Activated B cell treated with CpG ODN at 0.5 μM for 24 hours (primary cell): ENCODE measurements around the gene IFNG. TPM values are rescaled to one million over a fixed set of nuclear protein-coding genes. Genes with fewer than 3 reads are reported as not detected.

Experiments used
- ATAC-seq: fragments of 200-7000 bp; cut with Tn5 transposase; one replicate; pipeline ENCODE4 v1.10.0; 2021; ENCODE audit warnings: low read depth, mild to moderate bottlenecking, moderate library complexity
- CTCF ChIA-PET: fragments of 350-600 bp; sonication (Branson Sonifier 250); formaldehyde crosslinking; loops from one replicate; lab custom pipeline; 2021; ENCODE audit warnings: antibody characterized with exemption; lab: Charles Lee
- POLR2A ChIA-PET: fragments of 350-600 bp; sonication (Branson Sonifier 250); formaldehyde crosslinking; loops from one replicate; lab custom pipeline; 2021; ENCODE audit warnings: antibody characterized with exemption; lab: Charles Lee
- DNase-seq: peaks from one replicate; pipeline ENCODE4 v3.0.0; 2022
- H3K27ac Mint-ChIP-seq: one replicate; pipeline ENCODE4 v1.8.0; 2020; ENCODE audit warnings: mixed read lengths
- H3K27me3 Mint-ChIP-seq: one replicate; pipeline ENCODE4 v1.8.0; 2021; ENCODE audit warnings: mixed read lengths
- H3K36me3 Mint-ChIP-seq: one replicate; pipeline ENCODE4 v1.8.0; 2021; ENCODE audit warnings: low read depth, mixed read lengths
- H3K4me1 Mint-ChIP-seq: one replicate; pipeline ENCODE4 v1.8.0; 2021; ENCODE audit warnings: mixed read lengths
- H3K4me3 Mint-ChIP-seq: one replicate; pipeline ENCODE4 v1.8.0; 2020; ENCODE audit warnings: mild to moderate bottlenecking, mixed read lengths
- H3K9me3 Mint-ChIP-seq: one replicate; pipeline ENCODE4 v1.8.0; 2020; ENCODE audit warnings: mixed read lengths
- intact Hi-C: fragments of 100-400 bp; cut with micrococcal nuclease; formaldehyde crosslinking; loops from one replicate; pipeline ENCODE4 v1.15.1; 2024
- total RNA-seq: library from RNA; stranded (reverse); gene quantifications from 2 replicates; pipeline ENCODE4 v1.2.3, GENCODE V29; 2022
- TF ChIP-seq, protein P1 (sequence below): fragments of 200-600 bp; IDR thresholded peaks from one replicate; pipeline ENCODE4 v1.8.0; 2022; ENCODE audit warnings: antibody characterized with exemption, mild to moderate bottlenecking

The IFNG gene
- total RNA-seq, 1 donor from 2014 or later: not detected

DNA sequence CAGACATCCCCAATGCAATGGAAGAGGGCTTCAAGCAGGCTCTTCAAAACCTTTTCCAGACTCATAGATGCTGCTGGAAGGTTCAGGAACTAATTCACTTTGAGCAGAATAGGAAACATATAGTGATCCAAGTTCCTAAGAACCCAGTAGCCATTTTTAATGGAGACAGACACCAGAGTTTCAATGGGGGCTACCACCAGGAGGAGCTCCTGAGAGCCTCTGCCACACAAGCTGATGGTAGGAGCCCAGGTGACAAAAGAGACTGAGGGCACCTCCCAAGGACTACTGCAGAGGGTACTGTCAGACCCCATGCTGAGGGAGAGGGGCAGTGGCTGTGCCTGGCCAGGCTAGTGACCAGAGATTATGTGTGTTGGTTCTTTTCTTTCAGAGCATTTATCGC lies 45.9 kb downstream of the IFNG start:
- ChIA-PET CTCF (no interaction called here), POLR2A (no interaction called here)
- intact Hi-C loops: no loop called here
- Mint-ChIP-seq H3K27me3 (no peaks in the 10 kb centered on the region), H3K4me1 (no peaks in the 10 kb centered on the region), H3K36me3 (no peaks in the 10 kb centered on the region), H3K9me3 (no peaks in the 10 kb centered on the region), H3K27ac (no peak overlapping the region), H3K4me3 (no peak overlapping the region)
- no peak for DNase-seq
- ATAC-seq: no peak
- TF ChIP-seq, protein P1, sequence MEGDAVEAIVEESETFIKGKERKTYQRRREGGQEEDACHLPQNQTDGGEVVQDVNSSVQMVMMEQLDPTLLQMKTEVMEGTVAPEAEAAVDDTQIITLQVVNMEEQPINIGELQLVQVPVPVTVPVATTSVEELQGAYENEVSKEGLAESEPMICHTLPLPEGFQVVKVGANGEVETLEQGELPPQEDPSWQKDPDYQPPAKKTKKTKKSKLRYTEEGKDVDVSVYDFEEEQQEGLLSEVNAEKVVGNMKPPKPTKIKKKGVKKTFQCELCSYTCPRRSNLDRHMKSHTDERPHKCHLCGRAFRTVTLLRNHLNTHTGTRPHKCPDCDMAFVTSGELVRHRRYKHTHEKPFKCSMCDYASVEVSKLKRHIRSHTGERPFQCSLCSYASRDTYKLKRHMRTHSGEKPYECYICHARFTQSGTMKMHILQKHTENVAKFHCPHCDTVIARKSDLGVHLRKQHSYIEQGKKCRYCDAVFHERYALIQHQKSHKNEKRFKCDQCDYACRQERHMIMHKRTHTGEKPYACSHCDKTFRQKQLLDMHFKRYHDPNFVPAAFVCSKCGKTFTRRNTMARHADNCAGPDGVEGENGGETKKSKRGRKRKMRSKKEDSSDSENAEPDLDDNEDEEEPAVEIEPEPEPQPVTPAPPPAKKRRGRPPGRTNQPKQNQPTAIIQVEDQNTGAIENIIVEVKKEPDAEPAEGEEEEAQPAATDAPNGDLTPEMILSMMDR: no peak

DNA sequence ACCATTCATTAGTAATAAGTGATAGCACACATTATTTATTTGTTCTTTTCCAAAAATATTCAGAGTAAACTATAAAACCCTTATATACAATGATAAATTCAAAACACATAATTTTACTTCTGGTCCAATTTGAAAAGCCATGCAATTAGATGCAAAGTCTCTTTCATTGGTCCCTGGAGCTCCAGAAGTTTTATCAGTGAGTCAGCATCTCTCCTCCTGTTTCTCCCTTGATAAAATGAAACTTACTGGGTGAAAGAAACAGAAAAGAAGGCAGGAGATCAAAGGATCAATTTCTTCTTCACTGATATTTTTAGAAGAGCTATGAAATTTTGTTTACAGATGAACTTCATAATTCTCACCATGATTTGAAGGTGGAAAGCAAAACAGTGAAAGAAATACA lies 47.5 kb downstream of the IFNG start:
- ATAC-seq: no peak
- TF ChIP-seq, protein P1: no peak
- no peak overlapping the region for H3K4me3 Mint-ChIP-seq
- no peaks in the 10 kb centered on the region for H3K36me3 Mint-ChIP-seq
- POLR2A ChIA-PET: no interaction called here
- H3K27ac Mint-ChIP-seq: no peak overlapping the region
- no peaks in the 10 kb centered on the region for H3K27me3 Mint-ChIP-seq
- no peaks in the 10 kb centered on the region for H3K9me3 Mint-ChIP-seq
- CTCF ChIA-PET: no interaction called here
- DNase-seq: no peak
- intact Hi-C loops: no loop called here
- H3K4me1 Mint-ChIP-seq: no peaks in the 10 kb centered on the region

DNA sequence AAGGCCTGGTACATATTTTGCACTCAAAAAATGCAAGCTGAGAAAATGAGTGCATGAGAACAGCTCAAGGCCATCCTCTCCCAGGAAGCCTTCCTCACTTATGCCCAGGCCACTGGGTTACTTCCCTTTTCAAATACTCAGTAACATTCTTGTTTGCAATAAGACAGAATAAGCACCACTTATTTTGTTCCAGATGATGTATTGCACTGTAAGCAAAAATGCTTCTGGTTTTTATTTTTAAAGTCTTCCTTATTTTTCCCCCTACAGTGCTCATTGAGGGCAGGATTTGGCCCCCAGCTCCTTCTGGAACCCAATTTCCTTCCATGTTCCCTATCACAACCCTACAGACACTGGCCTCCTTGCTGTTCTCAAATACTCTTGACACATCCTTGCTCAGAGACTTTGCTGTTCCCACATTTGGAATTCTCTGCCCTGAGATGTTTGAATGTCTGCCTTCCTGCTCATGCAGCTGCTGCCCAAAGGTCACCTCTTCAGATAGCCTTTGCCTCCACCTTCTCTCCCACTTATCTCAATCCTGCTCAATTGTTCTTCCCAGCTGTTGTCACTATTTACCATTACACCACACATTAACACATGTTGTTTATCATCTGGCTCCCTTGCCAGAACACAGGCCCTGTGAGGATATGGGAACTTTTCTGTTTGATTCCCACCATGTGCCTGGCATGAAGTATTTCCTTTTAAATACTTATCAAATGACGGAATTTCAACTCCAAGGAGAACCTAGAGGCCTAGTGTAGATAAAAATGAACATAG lies 49.9 kb downstream of the IFNG start:
- POLR2A ChIA-PET: no interaction called here
- ATAC-seq (no peak), DNase-seq (no peak)
- TF ChIP-seq, protein P1: no peak
- intact Hi-C loops: no loop called here
- no peak overlapping the region for H3K4me3 Mint-ChIP-seq
- H3K36me3 Mint-ChIP-seq: no peaks in the 10 kb centered on the region
- no peaks in the 10 kb centered on the region for H3K27me3 Mint-ChIP-seq
- CTCF ChIA-PET: no interaction called here
- no peaks in the 10 kb centered on the region for H3K4me1 Mint-ChIP-seq
- H3K9me3 Mint-ChIP-seq: no peaks in the 10 kb centered on the region
- no peak overlapping the region for H3K27ac Mint-ChIP-seq

DNA sequence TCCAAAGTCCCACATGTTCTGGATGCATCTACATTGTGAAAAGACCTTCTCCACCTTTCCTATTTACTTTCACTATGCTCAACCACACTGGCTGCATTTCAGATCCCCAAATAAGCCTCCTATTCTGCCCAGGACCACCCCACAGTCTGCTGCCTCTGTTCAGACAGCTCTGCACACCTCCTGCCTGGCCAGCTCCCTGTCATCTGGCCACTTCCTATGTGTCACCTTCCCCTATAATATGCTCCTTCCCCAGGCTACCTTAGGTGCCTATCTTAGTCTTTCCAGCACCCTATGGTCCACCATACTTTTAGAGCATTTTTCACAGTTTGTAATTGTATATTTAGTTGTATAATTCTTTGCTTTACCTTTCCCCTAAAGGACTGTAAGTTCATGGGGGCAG lies 50.5 kb downstream of the IFNG start:
- H3K27me3 Mint-ChIP-seq: no peaks in the 10 kb centered on the region
- ChIA-PET POLR2A (no interaction called here), CTCF (no interaction called here)
- ATAC-seq (no peak), DNase-seq (no peak)
- TF ChIP-seq, protein P1: no peak
- H3K36me3 Mint-ChIP-seq: no peaks in the 10 kb centered on the region
- no peaks in the 10 kb centered on the region for H3K4me1 Mint-ChIP-seq
- H3K4me3 Mint-ChIP-seq: no peak overlapping the region
- H3K9me3 Mint-ChIP-seq: no peaks in the 10 kb centered on the region
- intact Hi-C loops: no loop called here
- H3K27ac Mint-ChIP-seq: no peak overlapping the region

DNA sequence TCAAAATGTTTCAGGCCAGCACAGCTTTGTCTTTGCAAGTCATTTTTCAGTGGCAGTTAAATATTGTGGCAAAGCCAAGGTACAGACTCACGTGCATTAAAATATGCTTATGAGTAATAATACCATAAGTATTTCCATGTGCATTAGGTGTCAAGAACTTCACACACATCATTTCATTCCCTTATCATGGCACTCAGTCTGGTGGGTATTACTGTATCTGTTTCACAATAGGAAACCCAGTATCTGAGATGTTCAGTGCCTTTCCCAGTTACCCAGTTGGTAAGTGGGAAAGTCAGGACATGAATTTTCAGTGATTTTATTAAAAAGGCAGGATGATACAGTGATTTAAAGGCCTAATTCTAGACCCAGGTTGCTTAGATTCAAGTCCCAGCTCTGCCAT lies 52.9 kb downstream of the IFNG start:
- TF ChIP-seq, protein P1: no peak
- no peaks in the 10 kb centered on the region for H3K27me3 Mint-ChIP-seq
- no peak for ATAC-seq
- intact Hi-C loops: no loop called here
- ChIA-PET CTCF (no interaction called here), POLR2A (no interaction called here)
- H3K36me3 Mint-ChIP-seq: no peaks in the 10 kb centered on the region
- H3K27ac Mint-ChIP-seq: no peak overlapping the region
- no peak for DNase-seq
- no peak overlapping the region for H3K4me3 Mint-ChIP-seq
- H3K4me1 Mint-ChIP-seq: no peaks in the 10 kb centered on the region
- H3K9me3 Mint-ChIP-seq: no peaks in the 10 kb centered on the region
